IgD-negative memory B cell (primary cell): ENCODE measurements around the gene TEAD1. TPM values are rescaled to one million over a fixed set of nuclear protein-coding genes. Genes with fewer than 3 reads are reported as not detected.

ENCODE experiments used
- H3K27ac Mint-ChIP-seq, 3 donors: one replicate each; pipeline ENCODE4 v1.8.0; 2020 to 2022; ENCODE audit warnings: mild to moderate bottlenecking in 3 of 3, mixed read lengths in 3 of 3, moderate library complexity in 1 of 3
- H3K27me3 Mint-ChIP-seq: one replicate; pipeline ENCODE4 v1.8.0; 2021; ENCODE audit warnings: mixed read lengths
- H3K36me3 Mint-ChIP-seq: one replicate; pipeline ENCODE4 v1.8.0; 2020; ENCODE audit warnings: mild to moderate bottlenecking, mixed read lengths
- H3K4me1 Mint-ChIP-seq, 3 donors: one replicate each; pipeline ENCODE4 v1.8.0; 2020 to 2022; ENCODE audit warnings: mixed read lengths in 3 of 3, mild to moderate bottlenecking in 1 of 3
- H3K4me3 Mint-ChIP-seq, 4 donors: one replicate each; pipeline ENCODE4 v1.8.0; 2020 to 2022; ENCODE audit warnings: mild to moderate bottlenecking in 4 of 4, mixed read lengths in 4 of 4, moderate library complexity in 3 of 4
- H3K9me3 Mint-ChIP-seq, 3 donors: one replicate each; pipeline ENCODE4 v1.8.0; 2020 to 2021; ENCODE audit warnings: mixed read lengths in 3 of 3, mild to moderate bottlenecking in 1 of 3
- polyA plus RNA-seq: library from polyadenylated mRNA; unstranded; fragments of 300-500 nt; fragmentation: Illumina TruSeq; gene quantifications from one replicate; pipeline ENCODE4 v1.2.3, GENCODE V29; 2021

TEAD1 gene
- polyA plus RNA-seq, 1 donor from 2014 or later: not detected

- peaks cover 0 to 3% (median 2%) of the 10 kb centered on the region in 3 donors for H3K4me1 Mint-ChIP-seq
- H3K4me3 Mint-ChIP-seq: no peak overlapping the region
- no peak overlapping the region for H3K27ac Mint-ChIP-seq
- H3K36me3 Mint-ChIP-seq: no peaks in the 10 kb centered on the region
- H3K27me3 Mint-ChIP-seq: peaks cover 1% of the 10 kb centered on the region
- peaks cover 0 to 8% (median 0%) of the 10 kb centered on the region in 3 donors for H3K9me3 Mint-ChIP-seq
These were observed 166.8 kb downstream of the TEAD1 start for GRCh38 chr11:12840871-12841660.

- H3K27ac Mint-ChIP-seq: no peak overlapping the region
- no peak overlapping the region for H3K4me3 Mint-ChIP-seq
- no peaks in the 10 kb centered on the region for H3K36me3 Mint-ChIP-seq
- H3K27me3 Mint-ChIP-seq: peaks cover 1% of the 10 kb centered on the region
- peaks cover 0 to 3% (median 2%) of the 10 kb centered on the region in 3 donors for H3K9me3 Mint-ChIP-seq
- H3K4me1 Mint-ChIP-seq: peaks cover 0 to 3% (median 2%) of the 10 kb centered on the region in 3 donors
These were observed 167.9 kb downstream of the TEAD1 start for GRCh38 chr11:12841946-12842630.

- H3K27ac Mint-ChIP-seq: no peak overlapping the region
- H3K9me3 Mint-ChIP-seq: peaks cover 0 to 3% (median 2%) of the 10 kb centered on the region in 3 donors
- no peaks in the 10 kb centered on the region for H3K36me3 Mint-ChIP-seq
- H3K4me3 Mint-ChIP-seq: no peak overlapping the region
- H3K27me3 Mint-ChIP-seq: peaks cover 1% of the 10 kb centered on the region
- peaks cover 0 to 3% (median 2%) of the 10 kb centered on the region in 3 donors for H3K4me1 Mint-ChIP-seq
These were observed 168.9 kb downstream of the TEAD1 start for GRCh38 chr11:12842933-12843636.

- Mint-ChIP-seq H3K27me3 (peaks cover 1% of the 10 kb centered on the region), H3K4me1 (peaks cover 0 to 3% (median 2%) of the 10 kb centered on the region in 3 donors), H3K27ac (no peak overlapping the region)
These were observed 170.9 kb downstream of the TEAD1 start for GRCh38 chr11:12845163-12845562.

GRCh38 chr11:12845739-12846358 lies 171.6 kb downstream of the TEAD1 start:
- peaks cover 1% of the 10 kb centered on the region for H3K27me3 Mint-ChIP-seq
- peaks cover 0 to 2% (median 0%) of the 10 kb centered on the region in 3 donors for H3K9me3 Mint-ChIP-seq
- no peak overlapping the region for H3K27ac Mint-ChIP-seq
- H3K4me1 Mint-ChIP-seq: peaks cover 0 to 3% (median 2%) of the 10 kb centered on the region in 3 donors
- no peak overlapping the region for H3K4me3 Mint-ChIP-seq
- H3K36me3 Mint-ChIP-seq: no peaks in the 10 kb centered on the region

More at GRCh38 chr11:12845163-12845562, 170.9 kb downstream of the TEAD1 start:
- Mint-ChIP-seq H3K36me3 (no peaks in the 10 kb centered on the region), H3K9me3 (peaks cover 0 to 2% (median 0%) of the 10 kb centered on the region in 3 donors), H3K4me3 (no peak overlapping the region)

- Mint-ChIP-seq H3K27me3 (no peaks in the 10 kb centered on the region), H3K36me3 (no peaks in the 10 kb centered on the region), H3K4me1 (peaks cover 2 to 3% (median 2%) of the 10 kb centered on the region in 3 donors), H3K4me3 (no peak overlapping the region), H3K27ac (no peak overlapping the region), H3K9me3 (peaks cover 0 to 2% (median 0%) of the 10 kb centered on the region in 3 donors)
These were observed 172.8 kb downstream of the TEAD1 start for GRCh38 chr11:12846786-12847615.

- H3K27me3 Mint-ChIP-seq: no peaks in the 10 kb centered on the region
- H3K4me1 Mint-ChIP-seq: peaks cover 0 to 3% (median 0%) of the 10 kb centered on the region in 3 donors
- H3K9me3 Mint-ChIP-seq: peaks cover 0 to 2% (median 0%) of the 10 kb centered on the region in 3 donors
- H3K27ac Mint-ChIP-seq: no peak overlapping the region
- no peak overlapping the region for H3K4me3 Mint-ChIP-seq
- H3K36me3 Mint-ChIP-seq: no peaks in the 10 kb centered on the region
These were observed 174.2 kb downstream of the TEAD1 start for GRCh38 chr11:12848413-12848812.

GRCh38 chr11:12853325-12853651 lies 179.1 kb downstream of the TEAD1 start:
- Mint-ChIP-seq H3K27ac (no peak overlapping the region), H3K4me3 (no peak overlapping the region), H3K4me1 (peaks cover 0 to 3% (median 0%) of the 10 kb centered on the region in 3 donors), H3K27me3 (no peaks in the 10 kb centered on the region), H3K36me3 (peaks cover 2% of the 10 kb centered on the region), H3K9me3 (peaks cover 0 to 3% (median 0%) of the 10 kb centered on the region in 3 donors)

GRCh38 chr11:12853652-12854296 lies 179.6 kb downstream of the TEAD1 start:
- H3K4me1 Mint-ChIP-seq: peaks cover 0 to 3% (median 0%) of the 10 kb centered on the region in 3 donors
- no peak overlapping the region for H3K27ac Mint-ChIP-seq
- H3K4me3 Mint-ChIP-seq: no peak overlapping the region
- no peaks in the 10 kb centered on the region for H3K27me3 Mint-ChIP-seq
- H3K36me3 Mint-ChIP-seq: peaks cover 2% of the 10 kb centered on the region
- peaks cover 0 to 3% (median 0%) of the 10 kb centered on the region in 3 donors for H3K9me3 Mint-ChIP-seq

- Mint-ChIP-seq H3K4me1 (peaks cover 0 to 3% (median 0%) of the 10 kb centered on the region in 3 donors), H3K27me3 (no peaks in the 10 kb centered on the region), H3K9me3 (peaks cover 0 to 3% (median 0%) of the 10 kb centered on the region in 3 donors), H3K4me3 (no peak overlapping the region), H3K27ac (no peak overlapping the region), H3K36me3 (peaks cover 2% of the 10 kb centered on the region)
These were observed 180.1 kb downstream of the TEAD1 start for GRCh38 chr11:12854297-12854661.

- Mint-ChIP-seq H3K9me3 (peaks cover 0 to 3% (median 0%) of the 10 kb centered on the region in 3 donors), H3K4me1 (peaks cover 0 to 3% (median 0%) of the 10 kb centered on the region in 3 donors), H3K27ac (no peak overlapping the region), H3K27me3 (no peaks in the 10 kb centered on the region), H3K36me3 (peaks cover 2% of the 10 kb centered on the region), H3K4me3 (no peak overlapping the region)
These were observed 180.6 kb downstream of the TEAD1 start for GRCh38 chr11:12854829-12855228.

GRCh38 chr11:12856338-12856737 lies 182.1 kb downstream of the TEAD1 start:
- H3K27ac Mint-ChIP-seq: no peak overlapping the region
- peaks cover 0 to 2% (median 0%) of the 10 kb centered on the region in 3 donors for H3K4me1 Mint-ChIP-seq
- H3K27me3 Mint-ChIP-seq: no peaks in the 10 kb centered on the region
- no peak overlapping the region for H3K4me3 Mint-ChIP-seq
- H3K9me3 Mint-ChIP-seq: peaks cover 0 to 3% (median 0%) of the 10 kb centered on the region in 3 donors
- H3K36me3 Mint-ChIP-seq: peaks cover 2% of the 10 kb centered on the region

GRCh38 chr11:12857572-12857971 lies 183.4 kb downstream of the TEAD1 start:
- no peaks in the 10 kb centered on the region for H3K27me3 Mint-ChIP-seq
- H3K36me3 Mint-ChIP-seq: peaks cover 2% of the 10 kb centered on the region
- H3K27ac Mint-ChIP-seq: no peak overlapping the region
- no peak overlapping the region for H3K4me3 Mint-ChIP-seq
- H3K9me3 Mint-ChIP-seq: peaks cover 0 to 3% (median 0%) of the 10 kb centered on the region in 3 donors
- H3K4me1 Mint-ChIP-seq: no peaks in the 10 kb centered on the region
